DMS114 treated with DMSO at 0.1 percent for 48 hours (cell line): Measurements from ENCODE around the gene FOXM1.

ENCODE experiments used
- DNase-seq: peaks from one replicate; lab custom pipeline; 2025; ENCODE audit not compliant: unreplicated experiment; lab: John Stamatoyannopoulos, UW

The FOXM1 gene

DNA sequence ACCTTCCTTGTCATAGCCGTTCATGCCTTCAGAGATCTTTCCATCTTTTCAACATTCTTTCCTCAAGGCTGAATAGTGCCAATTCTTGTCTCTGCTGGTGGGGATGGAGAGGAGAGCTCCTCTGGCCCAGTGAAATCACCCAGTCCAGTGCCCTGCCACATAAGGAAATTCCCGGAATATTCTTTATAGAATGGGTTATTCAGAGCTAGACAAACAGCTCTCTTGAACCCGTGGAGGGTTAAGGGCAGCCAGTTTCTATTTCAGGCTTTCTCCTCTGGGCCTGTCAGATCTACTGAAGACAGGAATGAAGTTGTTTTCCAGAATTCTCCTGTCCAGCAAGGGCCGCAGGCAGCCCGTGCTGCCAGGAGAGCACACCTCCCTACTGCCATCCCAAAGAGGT, 34.0 kb downstream of the FOXM1 start:
- DNase-seq = no peak

DNA sequence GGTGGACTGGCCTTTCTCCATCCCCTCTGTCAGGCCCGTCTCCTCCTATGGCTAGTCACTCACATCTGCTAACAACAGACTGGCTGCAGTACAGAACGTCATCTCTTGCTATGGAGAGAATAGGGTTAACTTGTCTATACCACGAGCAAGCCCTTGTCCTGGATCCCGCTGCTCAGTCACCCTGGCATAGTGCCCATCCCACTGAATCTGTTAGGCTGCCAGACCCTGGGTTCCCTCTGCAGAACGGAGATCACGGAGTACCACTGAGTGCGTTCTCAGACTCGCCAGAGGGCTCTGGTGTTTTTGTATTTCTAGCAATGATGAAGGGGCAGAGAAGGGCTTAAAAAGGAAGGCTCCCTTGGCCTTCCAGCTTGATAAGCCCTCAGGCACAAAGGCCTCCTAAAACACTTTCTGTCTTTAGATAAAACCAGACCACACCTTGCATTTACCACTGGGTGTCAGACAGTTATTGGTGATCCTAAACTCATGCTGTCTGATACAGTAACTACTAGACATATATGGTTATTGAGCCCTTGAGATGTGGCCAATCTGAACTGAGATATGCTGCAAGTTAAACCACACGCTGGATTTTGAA, 35.8 kb downstream of the FOXM1 start:
- no peak for DNase-seq

DNA sequence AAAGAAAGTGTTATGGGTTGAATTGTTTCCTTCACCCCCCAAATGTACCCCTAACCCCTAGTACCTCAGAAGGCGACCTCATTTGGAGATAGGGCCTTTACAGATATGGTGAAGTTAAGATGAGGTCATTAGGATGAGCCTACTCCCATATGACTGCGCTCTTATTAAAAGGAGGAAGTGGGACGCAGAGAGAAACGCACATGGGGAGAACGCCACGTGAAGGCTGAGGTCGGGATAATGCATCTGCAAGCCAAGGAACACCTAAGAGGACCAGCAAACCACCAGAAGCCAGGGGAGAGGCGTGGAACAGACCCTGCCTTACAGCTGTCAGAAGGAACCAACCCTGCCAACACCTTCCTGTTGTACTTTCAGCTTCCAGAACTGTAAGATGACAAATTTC, 40.4 kb downstream of the FOXM1 start:
- no peak for DNase-seq

DNA sequence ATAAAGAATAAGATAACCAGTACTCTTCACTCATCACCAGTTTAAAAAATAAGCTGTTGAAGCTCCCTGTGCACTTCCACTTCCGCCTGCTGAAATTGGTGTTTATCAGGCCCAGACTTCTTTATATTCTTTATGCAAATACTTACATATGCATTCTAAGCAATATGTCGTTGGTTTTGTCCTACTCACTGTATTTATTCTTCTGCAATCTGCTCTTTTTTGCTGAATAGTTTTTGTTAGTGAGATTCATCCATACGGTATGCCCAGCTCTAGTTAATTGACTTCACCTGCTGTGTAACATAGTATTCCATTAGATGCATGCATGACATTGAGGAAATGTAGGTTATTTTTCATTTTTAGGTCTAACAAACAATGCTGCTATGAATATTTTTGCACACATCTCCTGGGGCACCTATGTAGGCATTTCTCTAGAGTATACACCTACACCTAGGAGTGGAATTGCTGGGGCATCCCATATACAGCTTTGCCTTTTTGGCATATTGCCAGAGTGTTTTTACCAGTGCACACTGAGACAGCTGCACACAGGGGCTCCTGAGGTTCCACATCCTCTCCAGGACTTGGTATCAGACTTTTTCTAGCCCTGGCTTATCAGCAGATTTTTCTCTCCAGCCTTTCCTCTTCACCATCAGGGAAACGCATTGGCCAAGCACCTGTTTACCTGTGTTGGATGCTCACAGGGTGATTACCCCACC, 41.1 kb downstream of the FOXM1 start:
- DNase-seq = no peak

DNA sequence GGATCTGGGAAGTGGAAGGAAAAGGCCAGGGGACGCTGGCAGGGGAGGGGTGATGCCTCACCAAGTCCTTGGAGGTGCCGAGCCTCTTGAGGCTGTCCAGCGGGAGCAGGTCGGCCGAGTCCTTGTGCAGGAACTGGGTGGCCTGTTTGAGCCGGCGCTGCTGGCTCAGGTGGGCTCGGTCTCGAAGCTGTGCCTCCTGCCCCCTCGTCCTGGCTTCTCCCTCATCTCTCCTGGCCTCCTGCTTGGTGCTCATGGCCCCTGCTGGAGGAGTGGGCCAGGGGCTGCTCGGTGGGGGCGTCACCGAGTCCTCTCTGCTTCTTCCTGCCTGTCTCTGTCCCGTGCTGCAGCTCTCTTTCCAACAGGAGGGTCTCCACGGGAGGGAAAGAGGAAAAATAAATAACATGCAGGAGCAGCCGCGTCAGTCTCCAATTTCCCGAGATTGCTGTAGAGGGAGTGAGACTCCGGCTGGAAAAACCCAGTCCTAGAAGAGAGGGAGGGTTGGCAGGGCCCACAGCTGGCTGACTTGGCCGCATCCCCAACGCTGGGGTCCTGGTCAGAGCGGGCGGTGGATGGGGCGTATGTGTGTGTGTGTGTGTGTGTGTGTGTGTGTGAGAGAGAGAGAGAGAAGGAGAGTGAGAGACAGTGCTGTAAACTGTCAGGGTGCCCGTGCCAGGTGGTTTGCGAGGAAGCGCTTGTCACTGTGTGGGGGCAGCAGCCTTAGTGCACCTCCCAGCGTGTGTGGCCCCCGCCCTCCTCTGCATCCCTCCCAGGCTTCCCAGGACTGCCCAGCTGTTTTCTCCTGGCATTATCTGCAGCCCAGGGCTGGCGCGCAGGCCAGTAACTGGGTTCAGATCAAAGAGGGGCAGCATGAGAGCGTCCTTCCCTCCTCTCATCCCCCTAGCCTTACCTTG, 42.1 kb downstream of the FOXM1 start, which contains the start of gene NRIP2:
Gene NRIP2, minus strand, starts transcription at position 455 of the 911 bp plus-strand sequence. Its CDS starts 52 bp downstream, at position 403.
- DNase-seq = no peak

DNA sequence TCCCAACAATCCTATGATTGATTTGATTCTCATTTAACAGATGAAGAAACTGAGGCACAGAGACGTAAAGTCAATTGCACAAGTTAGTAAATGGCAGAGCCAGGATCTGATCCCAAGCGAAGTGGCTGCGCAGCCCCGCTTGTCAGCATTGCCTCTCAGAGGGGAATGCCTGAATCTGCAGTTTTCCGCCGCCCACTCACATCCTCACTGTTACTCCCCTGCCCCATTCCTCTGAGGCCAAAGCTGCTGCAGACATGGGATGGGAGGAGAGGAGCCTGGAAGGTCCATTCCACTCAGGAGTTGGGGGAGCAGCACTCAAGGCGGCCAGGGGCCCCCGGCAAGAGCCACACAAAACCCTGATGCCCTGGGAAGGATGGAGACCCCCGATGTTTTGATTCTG, 43.2 kb downstream of the FOXM1 start:
- no peak for DNase-seq

DNA sequence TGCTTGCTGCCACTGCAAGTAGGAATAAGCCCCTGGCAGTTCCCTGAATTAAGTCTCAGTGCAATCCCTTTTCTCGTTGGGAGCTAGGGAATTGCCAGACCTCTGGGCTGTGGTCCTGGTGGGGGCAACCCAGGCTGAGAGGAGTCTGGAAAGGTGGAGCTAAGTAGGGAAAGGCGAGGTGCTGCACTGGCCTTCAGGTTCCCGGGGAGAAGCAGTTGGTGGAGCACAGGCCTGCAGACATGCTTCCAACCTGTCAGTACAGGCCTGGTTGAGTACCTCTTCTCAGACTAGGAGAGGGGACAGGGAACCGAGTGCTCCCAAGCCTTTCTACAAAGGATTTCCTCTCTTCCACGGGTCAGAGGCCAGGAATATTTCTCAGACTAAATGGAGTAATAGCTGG, 43.6 kb downstream of the FOXM1 start:
- DNase-seq = no peak

DNA sequence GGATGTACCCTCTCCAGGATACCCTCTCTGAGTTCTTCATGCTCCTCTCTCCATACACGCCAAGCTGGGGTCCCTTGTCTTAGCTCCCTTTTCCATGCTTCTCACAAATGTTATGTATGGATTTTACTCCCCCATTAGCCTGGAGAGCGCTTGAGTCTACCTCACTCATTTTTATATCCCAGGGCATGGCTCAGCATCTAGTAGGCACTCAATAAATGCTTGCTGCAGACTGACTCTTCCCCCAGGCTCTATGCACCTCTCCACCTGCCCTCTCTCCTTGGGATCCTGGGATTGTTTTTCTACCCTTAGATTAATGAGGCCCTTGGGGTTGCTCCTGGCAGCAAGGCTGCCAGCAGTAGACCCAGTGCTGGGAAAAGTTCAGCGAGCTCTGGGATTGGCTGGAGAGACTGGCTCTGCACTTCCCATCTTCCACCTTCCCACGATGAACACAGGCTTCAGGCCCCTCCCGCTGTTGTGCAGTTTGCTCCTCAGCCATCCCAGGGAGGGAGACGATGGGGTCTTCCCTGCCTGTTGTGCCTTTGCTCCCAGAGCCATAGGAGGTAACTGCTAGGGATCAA, 44.3 kb downstream of the FOXM1 start:
- no peak for DNase-seq

DNA sequence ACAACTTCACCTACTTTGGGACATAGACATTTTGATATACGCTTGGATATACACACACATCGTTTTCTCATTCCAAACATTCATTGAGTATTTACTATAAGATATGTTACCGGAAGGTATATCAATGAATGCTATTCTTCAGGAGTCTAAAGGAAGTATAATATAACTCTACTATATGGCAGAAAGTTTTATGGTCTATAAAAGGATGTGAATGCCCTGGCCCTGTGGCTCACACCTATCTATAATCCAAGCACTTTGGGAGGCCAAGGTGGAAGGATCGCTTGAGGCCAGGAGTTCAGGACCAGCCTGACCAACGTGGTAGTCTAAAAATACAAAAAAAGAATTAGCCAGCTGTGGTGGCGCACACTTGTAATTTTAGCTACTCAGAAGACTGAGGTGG, 47.7 kb downstream of the FOXM1 start:
- no peak for DNase-seq

DNA sequence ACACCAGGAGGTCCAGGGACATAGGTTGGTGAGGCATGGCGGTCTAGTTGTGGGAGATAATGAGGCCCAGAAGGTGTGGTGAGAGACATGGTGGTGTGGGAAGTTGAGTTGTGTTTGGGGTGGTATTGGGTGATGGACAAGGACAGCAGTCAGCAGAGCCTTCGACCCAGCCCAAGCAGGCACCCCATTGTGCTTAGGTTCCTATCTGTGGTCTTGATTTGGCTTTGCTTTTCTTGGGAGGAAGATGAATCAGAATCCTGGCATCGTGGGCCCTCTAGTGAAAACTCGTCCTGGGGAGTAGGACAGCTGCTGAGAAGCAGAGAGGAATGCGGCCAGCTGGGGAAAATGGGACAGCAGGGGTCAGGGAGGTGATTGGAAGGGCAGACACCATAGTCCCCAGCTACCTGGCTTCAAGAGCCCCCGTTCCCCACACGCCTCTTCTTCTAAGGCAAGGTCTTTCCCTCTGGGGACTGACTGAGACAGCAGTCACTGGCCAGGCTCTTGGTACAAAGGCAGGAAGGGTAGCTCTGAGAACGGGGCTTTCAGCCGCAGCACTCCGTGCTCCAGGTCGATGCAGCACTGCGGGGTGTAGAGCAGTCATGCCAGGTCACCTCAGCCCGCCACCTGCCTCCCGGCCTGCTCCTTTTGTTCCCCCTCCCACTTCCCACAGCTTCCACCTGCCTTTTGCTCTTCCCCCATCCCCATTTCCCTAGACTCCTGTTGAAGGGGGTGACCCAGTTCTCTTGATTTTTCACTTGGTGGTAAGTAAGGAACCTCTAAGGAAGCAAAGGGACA, 50.1 kb downstream of the FOXM1 start:
- no peak for DNase-seq

DNA sequence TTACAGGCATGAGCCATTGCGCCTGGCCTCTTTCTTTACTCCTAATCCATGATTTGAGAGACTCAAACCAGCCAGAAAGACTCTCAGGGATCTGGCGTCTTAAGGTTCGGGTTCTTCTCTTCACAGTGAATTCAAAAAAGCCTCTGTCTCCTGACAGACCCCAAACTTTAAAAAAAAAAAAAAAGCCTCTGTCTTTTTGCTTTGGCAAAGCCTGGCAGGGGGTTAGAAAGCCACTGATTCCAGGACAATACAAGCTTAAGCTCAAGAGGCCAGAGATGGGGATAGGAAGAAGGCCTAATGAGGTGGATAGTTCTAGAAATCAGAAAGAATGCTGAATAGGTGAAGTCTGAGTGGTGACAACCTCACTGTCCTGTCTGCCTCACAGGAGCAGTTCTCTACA, 50.9 kb downstream of the FOXM1 start:
- no peak for DNase-seq

DNA sequence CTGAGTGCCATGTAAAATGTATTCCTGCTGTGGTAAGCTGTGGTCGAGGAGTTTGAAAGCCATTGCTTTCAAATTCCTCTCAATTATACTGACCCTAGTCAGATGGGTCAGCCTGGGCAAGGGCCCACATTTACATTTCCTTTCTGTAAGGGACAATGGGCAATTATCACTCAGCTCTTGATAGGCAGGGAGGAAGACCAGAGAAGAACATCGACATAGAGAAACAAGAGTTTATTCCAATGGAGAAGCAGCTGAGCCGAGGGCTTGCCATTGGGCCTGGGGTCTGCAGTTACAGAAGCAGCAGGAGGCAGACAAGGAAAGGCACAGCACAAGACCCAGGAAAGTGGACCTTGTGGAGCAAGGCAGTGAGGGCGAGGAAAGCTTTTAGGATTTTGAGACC, 51.8 kb downstream of the FOXM1 start:
- DNase-seq = no peak

DNA sequence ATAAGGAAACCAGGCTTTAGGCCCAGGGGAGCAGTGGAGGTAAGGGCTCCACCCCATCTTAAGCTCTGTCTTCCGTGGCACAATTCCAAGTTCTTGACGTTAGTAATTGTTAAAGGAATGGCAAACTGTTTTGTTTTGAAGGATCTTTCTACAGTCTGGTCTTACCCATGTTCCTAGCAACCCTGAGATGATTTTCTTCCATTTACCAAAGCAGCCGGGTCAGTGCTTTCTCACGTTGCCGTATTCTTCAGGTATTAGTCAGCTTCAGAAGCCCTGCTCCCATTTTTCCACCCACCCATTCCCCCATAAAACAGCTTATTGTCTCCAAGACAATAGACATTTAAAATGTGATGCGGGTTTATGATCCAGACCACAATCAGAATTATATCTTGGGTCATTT, 52.4 kb downstream of the FOXM1 start:
- no peak for DNase-seq

DNA sequence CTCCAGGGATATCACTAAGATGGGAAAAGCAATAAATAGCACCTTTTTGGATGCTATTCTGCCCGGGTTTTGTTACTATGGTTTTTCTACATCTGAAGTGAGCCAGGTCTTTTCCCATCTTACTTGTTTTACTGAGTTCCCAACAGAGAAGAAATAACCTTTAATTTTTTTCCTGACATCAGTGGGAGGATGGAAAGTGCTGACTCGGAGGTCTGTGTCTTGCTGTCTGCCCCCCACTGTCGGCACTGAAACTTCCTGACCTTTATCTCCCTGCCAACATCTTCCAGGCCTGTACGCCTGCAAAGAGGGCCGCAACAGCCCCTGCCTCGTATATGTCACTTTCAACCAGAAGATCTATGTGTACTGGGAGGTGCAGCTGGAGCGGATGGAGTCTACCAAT, 53.5 kb downstream of the FOXM1 start:
- DNase-seq = no peak

DNA sequence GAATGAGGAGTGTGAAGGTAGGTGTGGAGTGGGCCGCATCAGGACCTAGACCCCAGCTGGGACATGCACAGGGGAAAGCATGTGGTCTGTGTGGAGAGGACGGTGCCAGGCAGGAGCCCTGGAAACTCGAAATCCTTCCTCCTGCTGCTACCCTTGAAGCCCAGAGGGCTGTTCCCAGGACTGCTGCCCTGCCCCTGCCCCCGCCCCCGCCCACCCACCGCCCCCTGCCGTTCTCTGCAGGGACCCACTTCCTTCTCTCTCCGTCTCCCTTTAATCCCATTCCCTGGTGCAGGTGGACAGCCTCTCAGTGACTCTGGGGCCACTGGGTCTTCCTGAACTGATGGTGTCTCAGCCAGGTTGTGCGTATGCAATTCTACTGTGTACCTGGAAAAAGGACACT, 56.5 kb downstream of the FOXM1 start:
- no peak for DNase-seq

DNA sequence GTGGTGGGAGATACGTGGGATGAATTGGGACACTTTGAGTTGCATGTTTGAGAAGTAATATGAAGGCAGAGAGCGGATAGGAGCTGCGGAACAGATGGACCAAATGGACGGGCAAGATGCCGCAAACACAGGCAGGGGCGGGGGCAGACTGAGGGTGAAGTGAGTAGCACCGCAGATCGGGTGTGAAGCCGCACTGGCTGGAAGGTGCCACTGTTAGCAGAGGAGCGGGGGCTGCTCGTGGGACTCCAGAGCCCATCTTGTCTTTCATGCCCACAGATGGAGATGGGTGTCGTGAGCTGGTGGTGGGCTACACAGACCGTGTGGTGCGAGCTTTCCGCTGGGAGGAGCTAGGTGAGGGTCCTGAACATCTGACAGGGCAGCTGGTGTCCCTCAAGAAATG, 57.2 kb downstream of the FOXM1 start:
- DNase-seq = no peak

DNA sequence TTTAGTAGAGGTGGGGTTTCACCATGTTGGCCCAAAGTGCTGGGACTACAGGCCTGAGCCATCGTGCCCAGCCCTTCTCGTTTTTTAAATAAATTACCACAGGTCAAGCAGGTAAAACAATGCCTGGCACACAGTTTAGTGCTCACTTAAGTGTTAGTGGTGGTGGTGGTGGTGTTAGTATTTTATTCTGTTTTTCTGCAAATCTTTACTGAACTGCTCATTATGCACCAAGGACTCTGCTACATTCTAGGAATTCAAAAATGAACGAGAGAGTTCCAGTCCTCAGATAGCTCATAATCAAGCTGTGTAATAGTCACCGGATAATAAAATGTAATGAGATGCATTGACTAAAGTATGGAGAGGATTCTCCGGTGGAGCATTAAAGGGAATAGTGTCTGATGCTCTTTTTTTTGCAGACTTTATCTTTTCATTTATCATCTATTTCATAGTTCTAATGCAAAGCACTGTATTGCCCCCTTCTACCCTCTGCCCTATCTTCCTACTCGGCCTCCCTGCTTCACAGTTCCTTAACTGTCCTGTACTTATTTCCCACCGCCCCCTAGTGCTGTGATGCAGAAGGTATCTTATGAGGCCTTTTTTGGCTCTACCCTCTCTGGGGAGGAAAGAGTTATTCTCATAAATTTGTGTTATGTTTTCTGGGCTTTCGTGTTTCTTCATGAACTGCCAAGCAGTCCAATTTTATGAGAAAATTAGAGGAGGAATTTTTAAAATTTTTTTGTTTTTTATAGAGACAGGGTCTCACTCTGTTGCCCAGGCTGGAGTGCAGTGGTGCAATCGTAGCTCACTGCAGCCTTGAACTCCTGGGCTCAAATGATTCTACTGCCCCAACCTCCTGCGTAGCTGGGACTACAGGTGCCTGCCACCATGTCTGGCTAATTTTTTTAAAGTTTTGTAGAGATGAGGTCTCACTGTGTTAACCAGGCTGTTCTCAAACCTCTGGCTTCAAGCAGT, 63.5 kb downstream of the FOXM1 start:
- DNase-seq = peak; percentile 77

DNA sequence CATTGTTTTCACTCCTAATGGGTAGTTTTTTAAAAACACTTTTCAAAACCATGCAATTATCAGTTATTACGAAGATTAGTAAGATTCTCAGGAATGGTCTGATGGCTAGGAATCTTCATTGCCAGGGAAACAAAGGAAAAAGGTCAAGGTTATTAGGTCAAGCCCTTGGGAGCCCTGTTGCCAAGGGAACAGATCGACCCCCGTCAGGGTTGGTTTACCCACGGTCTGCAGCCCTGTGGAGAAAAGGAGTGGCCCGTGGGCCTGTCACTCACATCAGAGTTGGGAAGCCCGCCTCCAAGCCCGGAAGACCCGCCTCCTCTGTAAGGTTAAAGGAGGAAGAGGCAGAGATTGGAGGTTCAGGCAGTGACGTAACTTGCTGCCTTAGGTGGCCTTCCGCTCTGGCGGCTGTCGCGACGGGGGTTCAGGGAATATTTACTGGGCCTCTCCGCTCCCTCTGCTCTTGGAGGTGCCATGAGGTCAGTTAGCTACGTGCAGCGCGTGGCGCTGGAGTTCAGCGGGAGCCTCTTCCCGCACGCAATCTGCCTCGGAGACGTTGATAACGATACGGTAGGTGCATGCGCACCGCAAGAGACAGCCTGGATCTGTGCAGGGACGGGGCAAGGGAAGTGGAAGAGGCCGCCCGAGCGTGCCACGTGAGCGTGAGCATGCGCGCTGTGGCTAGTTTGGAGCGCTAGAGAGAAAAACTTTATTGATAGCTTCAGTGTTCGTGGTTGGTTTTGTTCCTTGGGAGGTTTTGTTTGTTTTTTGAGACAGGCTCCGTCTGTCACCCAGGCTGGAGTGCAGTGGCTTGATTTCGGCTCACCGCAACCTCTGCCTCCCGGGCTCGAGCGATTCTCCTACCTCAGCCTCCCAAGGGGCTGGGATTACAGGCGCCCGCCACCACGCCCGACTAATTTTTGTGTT, 64.4 kb downstream of the FOXM1 start, which contains the start of gene ITFG2:
Gene ITFG2, plus strand, starts transcription at position 379 of the 924 bp plus-strand sequence. Its CDS starts 93 bp downstream, at position 472.
- DNase-seq = peak; percentile 99
